Uterus (tissue), 4 donors: ENCODE data around the gene SLX4IP. TPM values are rescaled to one million over a fixed set of nuclear protein-coding genes. Genes with fewer than 3 reads are reported as not detected.

Experiments used
- DNase-seq, 2 donors: peaks; one replicate each; pipeline ENCODE4 v3.0.0-alpha.2; 2019 to 2020
- H3K27ac ChIP-seq, 2 donors: fragments of 200-600 bp; sonication (generic); 1 replicate in 1 of 2; 2 replicates in 1 of 2; pipeline ENCODE4 v1.5.1; 2016 to 2018
- H3K27me3 ChIP-seq, 2 donors: fragments of 200-600 bp; sonication (generic); one replicate each; pipeline ENCODE4 v1.5.1; 2018 to 2019; ENCODE audit warnings: control low read depth in 1 of 2
- H3K36me3 ChIP-seq, 2 donors: fragments of 200-600 bp; sonication (generic); one replicate each; pipeline ENCODE4 v1.5.1; 2019; ENCODE audit warnings: control low read depth in 1 of 2
- H3K4me1 ChIP-seq, 2 donors: fragments of 200-600 bp; sonication (generic); one replicate each; pipeline ENCODE4 v1.5.1; 2018 to 2019; ENCODE audit warnings: control low read depth in 1 of 2
- H3K4me3 ChIP-seq, 2 donors: fragments of 200-600 bp; sonication (generic); 1 replicate in 1 of 2; 2 replicates in 1 of 2; pipeline ENCODE4 v1.5.1; 2018 to 2019; ENCODE audit warnings: mild to moderate bottlenecking in 1 of 2
- H3K9me3 ChIP-seq, 2 donors: fragments of 200-600 bp; sonication (generic); one replicate each; pipeline ENCODE4 v1.5.1; 2019; ENCODE audit warnings: control low read depth in 1 of 2
- CTCF ChIP-seq, 4 experiments: fragments of 200-600 bp in 2 of 4; fragments of 450-650 bp in 2 of 4; sonication (generic) in 2 of 4; IDR thresholded peaks; one replicate each; pipeline ENCODE4 v1.5.1; 2016 to 2019; ENCODE audit warnings: antibody characterized with exemption in 4 of 4, mild to moderate bottlenecking in 2 of 4, moderate library complexity in 1 of 4
- POLR2A ChIP-seq, 2 donors: fragments of 450-650 bp; IDR thresholded peaks; one replicate each; pipeline ENCODE4 v1.6.1; 2016; ENCODE audit warnings: antibody characterized with exemption in 2 of 2, mild to moderate bottlenecking in 1 of 2, moderate library complexity in 1 of 2
- intact Hi-C: fragments of 100-400 bp; cut with DNase I; formaldehyde crosslinking; loops from one replicate; pipeline ENCODE4 v1.15.1; 2023; ENCODE audit warnings: low total_unique reads
- total RNA-seq, 4 donors: library from RNA; depleted of rRNA in 3 of 4; stranded (reverse); fragments of >200 nt in 3 of 4; gene quantifications; one replicate each; pipeline versions ENCODE4 v1.1.0 to v1.2.4, GENCODE V29; 2014 to 2023
- donor health status: DM: yes; HTN: yes; CAD: no.

SLX4IP gene
- total RNA-seq, 4 donors from 2014 or later: 0.51 to 7.1 (median 2.0) TPM

DNA sequence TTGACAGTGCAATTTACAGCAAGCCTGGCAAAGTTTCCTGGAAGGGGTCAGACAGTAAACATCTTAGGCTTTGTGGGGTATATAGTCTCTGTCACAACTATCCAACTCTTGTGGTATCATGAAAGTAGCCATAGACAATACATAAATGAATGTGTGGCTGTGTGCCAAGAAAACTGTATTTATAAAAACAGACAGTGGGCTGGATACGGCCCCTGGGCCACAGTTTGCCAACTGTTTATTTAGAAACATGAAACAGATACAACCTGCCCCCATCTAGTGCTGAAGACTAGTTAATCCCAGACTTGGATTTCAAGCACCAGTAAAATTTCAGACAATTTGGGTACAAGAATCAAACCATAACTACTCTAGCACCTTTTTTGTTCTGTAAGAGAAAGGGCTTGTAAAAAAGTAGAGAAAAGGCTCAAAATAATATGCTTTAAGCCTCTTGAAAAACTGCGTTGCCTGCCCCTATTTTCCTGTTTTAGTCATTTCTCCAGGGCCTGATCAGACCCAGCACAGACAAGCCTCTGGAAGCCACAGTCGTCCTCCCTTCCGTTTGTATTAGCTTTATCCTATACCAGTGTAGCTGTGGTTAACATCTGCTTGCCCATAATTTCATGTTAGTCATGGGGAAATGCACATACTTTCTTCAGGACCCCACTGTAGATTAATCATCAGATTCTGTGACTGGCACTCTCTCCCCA lies 207.9 kb downstream of the SLX4IP start:
- TF ChIP-seq POLR2A (IDR thresholded peaks at IDR 0.05) (no peak), CTCF (IDR thresholded peaks at IDR 0.05) (no peak)
- no peak overlapping the region for H3K4me3 ChIP-seq
- H3K27me3 ChIP-seq: no peaks in the 10 kb centered on the region
- no peaks in the 10 kb centered on the region for H3K36me3 ChIP-seq
- no peaks in the 10 kb centered on the region for H3K9me3 ChIP-seq
- intact Hi-C loops: no loop called here
- no peak for DNase-seq
- H3K4me1 ChIP-seq: peaks cover 0 to 3% of the 10 kb centered on the region in 2 donors
- peak overlapping the region in 1 of 2 donors; percentile 43 for H3K27ac ChIP-seq

- DNase-seq: no peak
- Histone ChIP-seq H3K36me3 (no peaks in the 10 kb centered on the region), H3K4me3 (no peak overlapping the region), H3K9me3 (no peaks in the 10 kb centered on the region), H3K27ac (peak overlapping the region in 1 of 2 donors; percentile 43), H3K4me1 (peaks cover 0 to 3% of the 10 kb centered on the region in 2 donors), H3K27me3 (no peaks in the 10 kb centered on the region)
- TF ChIP-seq CTCF (IDR thresholded peaks at IDR 0.05) (no peak), POLR2A (IDR thresholded peaks at IDR 0.05) (no peak)
- intact Hi-C loops: no loop called here
These were observed 208.4 kb downstream of the SLX4IP start for GRCh38 chr20:10643560-10643873.

- Histone ChIP-seq H3K27me3 (no peaks in the 10 kb centered on the region), H3K27ac (peak overlapping the region in 1 of 2 donors; percentile 35), H3K9me3 (no peaks in the 10 kb centered on the region), H3K4me1 (peaks cover 0 to 3% of the 10 kb centered on the region in 2 donors), H3K4me3 (no peak overlapping the region), H3K36me3 (no peaks in the 10 kb centered on the region)
- TF ChIP-seq CTCF (IDR thresholded peaks at IDR 0.05) (no peak), POLR2A (IDR thresholded peaks at IDR 0.05) (no peak)
- intact Hi-C loops: no loop called here
- DNase-seq: peak in 1 of 2 donors; percentile 12
These were observed 209.5 kb downstream of the SLX4IP start for GRCh38 chr20:10644458-10645204.

- peak overlapping the region in 1 of 2 donors; percentile 35 for H3K27ac ChIP-seq
- H3K36me3 ChIP-seq: no peaks in the 10 kb centered on the region
- intact Hi-C loops: no loop called here
These were observed 210.1 kb downstream of the SLX4IP start for GRCh38 chr20:10645205-10645570.

More at GRCh38 chr20:10645205-10645570, 210.1 kb downstream of the SLX4IP start:
- Histone ChIP-seq H3K4me3 (no peak overlapping the region), H3K4me1 (peaks cover 0 to 3% of the 10 kb centered on the region in 2 donors), H3K9me3 (no peaks in the 10 kb centered on the region), H3K27me3 (no peaks in the 10 kb centered on the region)
- TF ChIP-seq CTCF (IDR thresholded peaks at IDR 0.05) (no peak), POLR2A (IDR thresholded peaks at IDR 0.05) (no peak)
- peak in 1 of 2 donors; percentile 9 for DNase-seq
